A549 (cell line): ENCODE data around the gene OPRL1.

ENCODE experiments used
- CTCF ChIP-seq: fragments of >200 bp; sonication (Bioruptor Twin); formaldehyde crosslinking; IDR thresholded peaks from 3 replicates; pipeline ENCODE4 v1.5.1; 2016
- EP300 ChIP-seq, 2 experiments: fragments of >200 bp; sonication (Bioruptor Twin); formaldehyde crosslinking; IDR thresholded peaks; 2 replicates in 1 of 2; 3 replicates in 1 of 2; pipeline ENCODE4 v1.6.1; 2016 to 2017
- FOSB ChIP-seq: fragments of 250-450 bp; sonication (Bioruptor Pico); IDR thresholded peaks from 2 replicates; pipeline ENCODE4 v1.5.0; 2020; ENCODE audit warnings: mild to moderate bottlenecking, moderate library complexity
- JUN ChIP-seq, 2 experiments: fragments of >200 bp; sonication (Bioruptor Twin); formaldehyde crosslinking; IDR thresholded peaks; 2 replicates in 1 of 2; 3 replicates in 1 of 2; pipeline ENCODE4 v1.6.1; 2016 to 2017
- KDM1A ChIP-seq: fragments of 200-600 bp; sonication (generic); IDR thresholded peaks from 2 replicates; pipeline ENCODE4 v1.6.1; 2016; ENCODE audit warnings: low read depth, mild to moderate bottlenecking
- POLR2AphosphoS2 ChIP-seq: conservative IDR thresholded peaks from 2 replicates; pipeline ENCODE4 v1.6.1; 2012; ENCODE audit warnings: low read length, improper control_type of control experiment, inconsistent platforms
- REST ChIP-seq: fragments of 200-600 bp; sonication (generic); IDR thresholded peaks from 2 replicates; pipeline ENCODE4 v1.6.1; 2016; ENCODE audit warnings: antibody characterized with exemption, mild to moderate bottlenecking, moderate library complexity
- SMC3 ChIP-seq: fragments of >200 bp; sonication (Bioruptor Twin); formaldehyde crosslinking; IDR thresholded peaks from 3 replicates; pipeline ENCODE4 v1.6.1; 2018; ENCODE audit warnings: inconsistent platforms
- TP53 ChIP-seq: fragments of 250-450 bp; sonication (Bioruptor Pico); IDR thresholded peaks from 2 replicates; pipeline ENCODE4 v1.5.0; 2021; ENCODE audit warnings: mild to moderate bottlenecking, moderate library complexity

- no peak for TF ChIP-seq TP53
- no peak for TF ChIP-seq CTCF
- TF ChIP-seq SMC3: no peak
- TF ChIP-seq EP300 (IDR thresholded peaks at IDR 0.05): no peak
- no peak for TF ChIP-seq REST
- TF ChIP-seq KDM1A: no peak
- no peak for TF ChIP-seq FOSB
- TF ChIP-seq POLR2AphosphoS2: no peak
- no peak for TF ChIP-seq JUN (IDR thresholded peaks at IDR 0.05)
These were observed 65.8 kb downstream of the OPRL1 start for GRCh38 chr20:64145458-64146300.
